ENCODE results near the gene TTLL5.
"Not testable (repeated sequence)": the region's sequence is repeated elsewhere in the genome, so short reads cannot be mapped to it uniquely, and the experiment has no call there.

The TTLL5 gene

DNA sequence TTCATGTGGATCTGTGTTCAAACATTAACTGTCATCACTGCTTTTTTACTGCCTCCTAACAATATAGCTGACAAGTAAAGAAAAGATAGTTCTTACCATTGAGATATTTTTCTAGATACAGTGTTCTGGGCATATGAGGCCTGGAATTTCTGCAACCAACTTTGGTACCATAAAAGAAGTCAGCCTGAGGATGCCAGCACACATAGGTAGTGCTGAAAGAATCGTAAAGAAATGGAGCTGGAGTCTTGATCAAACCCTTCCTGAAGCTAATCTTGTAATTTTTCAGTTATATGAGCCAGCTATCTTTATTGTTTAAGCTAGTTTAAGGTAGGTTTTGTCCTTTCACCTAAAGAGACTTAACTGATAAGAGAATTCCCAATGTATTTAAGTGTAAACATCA lies 11.7 kb upstream of the TTLL5 start:
- DNase-seq, result no peak

DNA sequence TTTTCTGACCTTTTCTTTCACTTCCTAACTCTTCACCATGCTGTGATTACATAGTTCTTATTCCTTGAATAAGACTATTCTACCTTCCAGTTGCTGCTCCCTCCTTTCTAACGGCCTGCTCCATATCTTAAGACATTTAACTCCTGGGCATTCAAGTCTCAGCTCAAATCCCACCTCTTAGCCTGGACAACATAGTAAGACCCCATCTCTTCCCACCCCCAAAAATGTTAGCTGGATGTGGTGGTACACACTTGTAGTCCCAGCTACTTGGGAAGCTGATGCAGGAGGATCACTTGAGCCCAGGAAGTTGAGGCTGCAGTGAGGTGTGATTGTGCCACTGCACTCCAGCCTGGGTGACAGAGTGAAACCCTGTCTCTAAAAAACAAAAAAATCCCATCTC lies 11.3 kb upstream of the TTLL5 start:
- DNase-seq, result no peak

GRCh38 chr14:75650253-75651058 lies 10.6 kb upstream of the TTLL5 start:
- DNase-seq, result no peak

DNA sequence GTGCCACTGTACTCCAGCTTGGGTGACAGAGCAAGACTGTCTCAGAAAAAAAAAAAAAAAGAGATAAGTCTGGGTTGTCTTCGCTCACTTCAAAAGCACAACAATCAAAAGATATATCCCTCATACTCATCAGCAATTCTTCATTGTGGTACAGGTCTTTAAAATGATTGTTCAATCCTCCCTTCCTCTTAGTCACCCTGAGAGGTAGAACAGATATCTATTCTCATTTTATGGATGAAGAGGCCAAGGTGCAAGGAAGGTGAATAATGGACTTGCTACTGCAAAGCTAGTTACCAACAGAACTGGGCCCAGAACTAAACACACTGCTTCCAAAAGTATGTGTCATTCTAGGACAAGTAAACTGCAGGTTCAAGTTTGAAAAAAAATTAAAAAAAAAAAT lies 7.5 kb upstream of the TTLL5 start:
- no peak for DNase-seq

DNA sequence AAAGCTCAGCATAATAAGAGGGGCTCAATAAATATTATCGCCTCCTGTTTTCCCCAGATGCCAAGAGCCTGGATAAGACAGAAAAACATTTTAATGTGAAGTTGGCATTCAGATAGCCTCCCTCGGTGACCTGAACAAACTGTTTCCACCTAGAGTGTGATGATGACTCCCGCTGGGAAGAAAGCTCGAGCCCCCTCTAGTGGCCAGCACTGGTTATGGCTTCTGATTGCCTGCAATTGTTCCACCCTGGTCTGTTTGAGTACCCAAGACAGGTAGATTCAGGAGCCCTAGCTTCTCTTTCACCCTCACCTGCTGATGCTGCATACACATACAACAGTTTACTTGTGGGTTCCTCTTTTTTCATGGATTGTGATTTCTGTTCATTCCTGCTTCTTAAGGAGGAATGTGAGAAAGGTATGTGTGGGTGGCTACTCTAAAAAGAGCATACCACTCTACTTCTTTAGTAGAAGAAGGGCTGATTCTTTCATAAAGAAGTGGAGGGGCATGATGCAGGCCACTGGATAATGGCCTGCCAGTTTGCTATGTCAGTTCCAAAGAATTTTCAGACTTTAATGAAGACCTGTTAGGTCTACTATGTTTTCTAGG lies 6.8 kb upstream of the TTLL5 start:
- DNase-seq, result peak; percentile 46

GRCh38 chr14:75655235-75655634 lies 5.8 kb upstream of the TTLL5 start:
- no peak for DNase-seq

- DNase-seq, result no peak
These were observed 3.7 kb upstream of the TTLL5 start for GRCh38 chr14:75657331-75657730.

DNA sequence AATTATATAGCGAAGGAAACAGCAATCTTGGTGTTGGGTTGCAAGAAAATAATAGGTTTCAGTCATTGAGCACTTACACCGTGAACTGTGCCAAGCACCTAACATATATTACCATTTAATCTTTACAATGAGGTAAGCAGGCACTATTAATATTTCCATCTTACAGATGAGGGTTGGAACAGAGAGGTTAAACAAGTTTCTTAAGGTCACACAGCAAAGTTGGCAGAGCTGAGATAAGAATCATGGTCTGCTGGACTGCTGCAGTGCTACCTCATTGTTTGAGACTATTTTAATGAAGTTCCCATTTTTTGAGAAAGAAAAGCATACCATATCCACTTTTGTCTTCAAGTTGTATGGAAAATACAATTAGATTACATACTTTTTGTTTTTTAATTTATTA lies 2.1 kb upstream of the TTLL5 start:
- DNase-seq, result no peak

GRCh38 chr14:75660238-75660629 lies 812 bp upstream of the TTLL5 start:
- DNase-seq, result no peak

DNA sequence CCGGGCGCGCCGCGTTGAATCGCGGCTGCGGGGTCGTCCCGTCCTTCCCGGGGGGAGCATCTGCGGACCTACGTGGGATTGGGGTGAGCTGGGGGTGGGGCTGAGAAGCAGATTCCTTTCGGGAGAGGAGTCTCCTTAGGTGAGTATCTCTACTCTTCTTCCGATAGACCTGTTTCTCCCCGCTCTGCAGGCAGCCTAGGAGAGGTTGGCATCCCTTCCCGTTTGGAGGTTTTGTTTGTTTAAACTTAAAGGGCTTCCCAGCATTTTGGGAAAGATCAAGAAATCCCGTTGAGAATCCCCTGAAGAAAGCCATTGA lies 411 bp downstream of the TTLL5 start:
- no peak for DNase-seq

DNA sequence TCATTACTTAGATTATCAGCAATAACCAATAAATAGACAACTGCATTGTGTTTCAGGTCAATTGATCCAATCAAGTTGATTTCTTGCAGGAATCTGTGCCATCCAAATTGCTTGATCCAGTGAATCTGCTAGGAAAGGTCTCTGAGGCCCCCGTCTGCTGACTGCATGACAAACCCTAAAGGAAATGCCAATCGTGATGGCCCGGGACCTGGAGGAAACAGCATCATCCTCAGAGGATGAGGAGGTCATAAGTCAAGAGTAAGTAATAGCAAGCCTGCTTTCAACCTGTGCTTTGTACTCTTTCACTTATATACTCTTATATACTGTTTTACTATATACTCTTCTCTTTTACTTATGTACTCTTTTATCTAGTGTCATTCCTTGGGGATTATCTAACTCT lies 1.9 kb downstream of the TTLL5 start:
- no peak for DNase-seq

DNA sequence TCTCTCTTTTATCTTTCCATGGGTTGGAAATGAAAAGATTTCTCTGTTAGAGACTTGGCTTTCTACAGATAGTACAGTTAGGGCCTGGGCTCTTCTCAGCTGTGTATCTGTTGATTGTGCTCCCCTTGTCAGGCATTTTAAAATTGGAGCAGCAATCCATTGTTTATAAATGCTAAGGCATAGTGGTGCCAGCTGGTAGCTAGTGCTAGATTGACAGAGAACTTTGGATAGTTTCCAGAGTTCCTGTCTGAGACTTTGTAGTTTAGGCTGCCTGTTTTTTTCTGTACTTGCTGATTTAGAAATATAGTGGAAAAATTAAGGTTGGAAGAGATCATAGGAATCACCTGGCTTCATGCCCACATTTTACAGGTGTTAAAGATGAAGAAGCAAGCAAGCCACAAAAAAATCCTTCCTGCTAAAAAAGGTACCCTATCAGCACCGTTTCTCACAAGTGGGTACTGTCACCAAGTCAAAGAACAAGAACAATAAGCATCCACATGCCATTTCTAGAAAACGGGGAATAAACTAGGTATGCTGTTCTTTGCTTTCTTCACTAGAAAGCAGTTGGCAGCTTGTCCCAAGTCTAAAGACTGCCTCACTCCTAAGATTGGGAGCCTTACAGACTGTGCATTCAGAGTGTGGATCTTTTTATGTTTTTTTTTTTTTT lies 6.2 kb downstream of the TTLL5 start:
- no peak for DNase-seq

GRCh38 chr14:75672605-75673192 lies 11.7 kb downstream of the TTLL5 start:
- DNase-seq, result no peak

DNA sequence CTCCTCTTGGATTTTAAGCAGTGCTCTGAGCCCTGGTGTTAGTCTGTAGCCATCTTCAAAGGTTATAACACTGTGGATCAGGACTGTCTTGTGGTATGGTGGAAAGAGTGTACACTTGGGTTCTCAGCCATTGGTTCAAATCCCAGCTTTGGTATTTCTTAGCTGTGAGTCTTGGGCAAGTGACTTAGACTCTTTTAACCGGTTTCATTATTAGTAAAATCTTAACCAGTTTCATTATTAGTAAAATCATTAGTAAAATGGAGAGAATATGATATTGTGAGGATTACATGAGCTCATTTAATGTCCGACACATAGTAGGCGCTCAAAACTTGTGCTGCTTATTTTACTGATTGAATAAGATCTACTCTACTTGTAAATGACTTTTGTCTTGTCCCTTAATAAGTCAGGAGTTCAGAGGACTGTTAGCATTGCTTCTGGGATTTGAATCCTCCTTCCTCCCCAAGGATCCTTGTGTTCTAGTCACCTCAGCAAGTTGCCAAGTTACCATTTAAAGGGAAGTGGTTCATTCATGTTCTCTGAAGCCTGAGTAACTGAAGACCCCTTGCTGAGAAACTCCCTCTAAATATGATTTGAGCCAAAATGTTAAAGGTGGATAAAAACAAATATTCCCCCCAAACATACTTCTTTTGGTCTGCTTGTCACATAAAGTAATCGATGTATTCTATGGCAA lies 12.4 kb downstream of the TTLL5 start:
- DNase-seq, result no peak

- DNase-seq, result no peak
These were observed 14.4 kb downstream of the TTLL5 start for GRCh38 chr14:75675265-75675960.

- DNase-seq, result no peak
These were observed 24.9 kb downstream of the TTLL5 start for GRCh38 chr14:75685910-75686309.

DNA sequence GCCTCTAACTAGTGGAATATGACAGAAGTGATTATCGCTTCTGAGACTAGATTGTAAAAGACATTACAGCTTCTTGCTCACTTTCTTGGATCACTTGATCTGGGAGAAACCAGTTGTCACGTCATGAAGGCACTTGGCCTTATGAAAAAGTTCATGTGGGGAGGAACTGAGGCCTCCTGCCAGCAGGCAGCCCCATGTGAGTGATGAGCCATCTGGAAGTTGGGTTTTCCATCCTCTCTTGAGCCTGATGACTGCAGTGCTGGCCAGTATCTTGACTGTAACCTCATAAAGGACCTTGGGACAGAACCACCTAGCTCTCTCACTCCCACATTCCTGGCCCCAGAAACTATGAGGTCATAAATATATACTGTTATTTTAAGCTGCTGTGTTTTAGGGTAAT lies 28.0 kb downstream of the TTLL5 start:
- peak; percentile 41 for DNase-seq

GRCh38 chr14:75690010-75690409 lies 29.0 kb downstream of the TTLL5 start:
- DNase-seq, result no peak

- not testable (repeated sequence) for DNase-seq
These were observed 34.0 kb downstream of the TTLL5 start for GRCh38 chr14:75695025-75695424.

- DNase-seq, result no peak
These were observed 36.3 kb downstream of the TTLL5 start for GRCh38 chr14:75697386-75697785.

- no peak for DNase-seq
These were observed 36.9 kb downstream of the TTLL5 start for GRCh38 chr14:75697918-75698317.

DNA sequence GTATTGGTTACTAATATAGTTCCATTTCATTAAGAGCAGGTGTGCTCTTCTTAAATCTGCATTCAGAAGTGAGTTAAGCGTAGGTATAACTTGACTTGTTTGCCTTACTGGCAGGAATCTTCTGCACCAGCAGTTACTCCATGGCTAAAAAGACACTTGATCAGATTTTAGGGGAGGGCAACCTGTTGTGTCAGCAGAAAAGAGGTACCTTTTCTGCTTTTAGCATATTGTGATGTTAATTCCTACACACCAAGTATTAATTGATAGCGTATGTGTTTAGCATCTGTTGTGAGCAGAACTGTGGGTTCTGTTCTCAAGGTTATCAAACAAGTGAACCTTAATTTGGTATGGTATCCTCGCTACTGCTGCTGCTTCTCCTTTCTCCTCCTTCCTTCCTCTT lies 38.3 kb downstream of the TTLL5 start:
- DNase-seq, result no peak

DNA sequence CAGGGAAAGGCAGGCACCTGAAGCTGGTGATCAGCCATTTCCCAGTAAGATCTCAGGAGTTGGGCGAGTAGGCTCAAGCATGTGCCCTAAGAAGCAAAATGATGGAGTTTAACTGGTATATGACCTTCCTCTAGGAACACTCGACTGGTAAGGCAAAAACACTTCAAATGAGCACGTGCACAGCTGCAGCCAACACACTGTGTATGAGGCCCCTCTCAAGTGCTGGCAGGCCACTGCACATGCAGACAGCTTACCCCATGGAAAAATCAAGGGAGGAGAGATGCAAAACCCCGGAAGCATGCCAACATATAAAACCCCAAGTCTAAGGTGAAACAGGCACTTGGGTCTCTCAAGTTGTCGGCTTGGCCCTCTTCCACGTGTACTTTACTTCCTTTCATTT lies 39.2 kb downstream of the TTLL5 start:
- DNase-seq, result no peak

All from fibroblast of upper back skin (primary cell).